RWPE2 (cell line): ENCODE data around the gene PCCA.

Experiments used
- ATAC-seq: fragments of 200-7000 bp; cut with Tn5 transposase; 3 replicates; pipeline ENCODE4 v1.9.1; 2021; ENCODE audit warnings: low read depth
- DNase-seq: peaks from one replicate; pipeline ENCODE4 v3.0.0-alpha.2; 2020; ENCODE audit warnings: low spot score
- H3K27ac ChIP-seq: fragments of 450-650 bp; 2 replicates; pipeline ENCODE4 v1.5.1; 2017; ENCODE audit warnings: mild to moderate bottlenecking; ENCODE audit not compliant: poor library complexity, severe bottlenecking
- H3K27me3 ChIP-seq: fragments of 250-450 bp; sonication (Bioruptor Pico); 2 replicates; pipeline ENCODE4 v1.5.1; 2021; ENCODE audit warnings: mild to moderate bottlenecking, moderate library complexity; ENCODE audit not compliant: insufficient read depth, poor library complexity, severe bottlenecking
- H3K36me3 ChIP-seq: fragments of 250-450 bp; sonication (Bioruptor Pico); 2 replicates; pipeline ENCODE4 v1.5.1; 2020; ENCODE audit warnings: low read depth, mild to moderate bottlenecking, moderate library complexity
- H3K4me1 ChIP-seq: fragments of 250-450 bp; sonication (Bioruptor Pico); 2 replicates; pipeline ENCODE4 v1.5.1; 2021; ENCODE audit warnings: mild to moderate bottlenecking, moderate library complexity; ENCODE audit not compliant: insufficient read depth, poor library complexity, severe bottlenecking
- H3K4me3 ChIP-seq: fragments of 250-450 bp; sonication (Bioruptor Pico); 2 replicates; pipeline ENCODE4 v1.5.1; 2021; ENCODE audit warnings: mild to moderate bottlenecking, moderate library complexity; ENCODE audit not compliant: severe bottlenecking
- H3K9me3 ChIP-seq: fragments of 250-450 bp; sonication (Bioruptor Pico); 2 replicates; pipeline ENCODE4 v1.5.1; 2021; ENCODE audit warnings: mild to moderate bottlenecking, moderate library complexity; ENCODE audit not compliant: severe bottlenecking
- CTCF ChIP-seq: fragments of 450-650 bp; IDR thresholded peaks from one replicate; pipeline ENCODE4 v1.5.1; 2017; ENCODE audit warnings: mild to moderate bottlenecking, moderate library complexity; ENCODE audit not compliant: poor library complexity, severe bottlenecking

Gene PCCA

GRCh38 chr13:100497389-100497788 lies 408.5 kb downstream of the PCCA start:
- ATAC-seq (no peak), DNase-seq (no peak)
- Histone ChIP-seq H3K9me3 (no peaks in the 10 kb centered on the region), H3K27ac (no peak overlapping the region), H3K4me3 (no peak overlapping the region), H3K36me3 (no peaks in the 10 kb centered on the region), H3K4me1 (no peaks in the 10 kb centered on the region), H3K27me3 (no peaks in the 10 kb centered on the region)
- no peak for TF ChIP-seq CTCF

- no peak overlapping the region for H3K27ac ChIP-seq
- H3K27me3 ChIP-seq = no peaks in the 10 kb centered on the region
Measured at GRCh38 chr13:100502446-100502845, 413.6 kb downstream of the PCCA start.

GRCh38 chr13:100503622-100504021 lies 414.7 kb downstream of the PCCA start:
- Histone ChIP-seq H3K36me3 (no peaks in the 10 kb centered on the region), H3K4me1 (no peaks in the 10 kb centered on the region), H3K27ac (no peak overlapping the region), H3K9me3 (no peaks in the 10 kb centered on the region), H3K4me3 (no peak overlapping the region), H3K27me3 (no peaks in the 10 kb centered on the region)
- DNase-seq (no peak), ATAC-seq (no peak)
- no peak for TF ChIP-seq CTCF

More at GRCh38 chr13:100502446-100502845, 413.6 kb downstream of the PCCA start:
- DNase-seq (no peak), ATAC-seq (no peak)
- Histone ChIP-seq H3K4me3 (no peak overlapping the region), H3K9me3 (no peaks in the 10 kb centered on the region), H3K36me3 (no peaks in the 10 kb centered on the region), H3K4me1 (no peaks in the 10 kb centered on the region)
- TF ChIP-seq CTCF = no peak

GRCh38 chr13:100506154-100506553 lies 417.3 kb downstream of the PCCA start:
- Histone ChIP-seq H3K9me3 (no peaks in the 10 kb centered on the region), H3K27ac (no peak overlapping the region), H3K36me3 (no peaks in the 10 kb centered on the region), H3K4me3 (no peak overlapping the region), H3K27me3 (no peaks in the 10 kb centered on the region), H3K4me1 (no peaks in the 10 kb centered on the region)
- no peak for DNase-seq
- no peak for TF ChIP-seq CTCF
- ATAC-seq = no peak

- Histone ChIP-seq H3K9me3 (no peaks in the 10 kb centered on the region), H3K36me3 (no peaks in the 10 kb centered on the region), H3K4me3 (no peak overlapping the region), H3K27ac (no peak overlapping the region), H3K27me3 (no peaks in the 10 kb centered on the region), H3K4me1 (no peaks in the 10 kb centered on the region)
- no peak for TF ChIP-seq CTCF
- DNase-seq (no peak), ATAC-seq (no peak)
Measured at GRCh38 chr13:100506600-100507422, 417.9 kb downstream of the PCCA start.
